GM12801 (cell line): ENCODE measurements around the gene LIM2.

Experiments used
- TF ChIP-seq, protein P1 (sequence below): IDR thresholded peaks from one replicate; pipeline ENCODE4 v1.5.1; 2011; ENCODE audit warnings: control low read depth; ENCODE audit not compliant: insufficient read length; ENCODE audit errors: extremely low read depth

The LIM2 gene

DNA sequence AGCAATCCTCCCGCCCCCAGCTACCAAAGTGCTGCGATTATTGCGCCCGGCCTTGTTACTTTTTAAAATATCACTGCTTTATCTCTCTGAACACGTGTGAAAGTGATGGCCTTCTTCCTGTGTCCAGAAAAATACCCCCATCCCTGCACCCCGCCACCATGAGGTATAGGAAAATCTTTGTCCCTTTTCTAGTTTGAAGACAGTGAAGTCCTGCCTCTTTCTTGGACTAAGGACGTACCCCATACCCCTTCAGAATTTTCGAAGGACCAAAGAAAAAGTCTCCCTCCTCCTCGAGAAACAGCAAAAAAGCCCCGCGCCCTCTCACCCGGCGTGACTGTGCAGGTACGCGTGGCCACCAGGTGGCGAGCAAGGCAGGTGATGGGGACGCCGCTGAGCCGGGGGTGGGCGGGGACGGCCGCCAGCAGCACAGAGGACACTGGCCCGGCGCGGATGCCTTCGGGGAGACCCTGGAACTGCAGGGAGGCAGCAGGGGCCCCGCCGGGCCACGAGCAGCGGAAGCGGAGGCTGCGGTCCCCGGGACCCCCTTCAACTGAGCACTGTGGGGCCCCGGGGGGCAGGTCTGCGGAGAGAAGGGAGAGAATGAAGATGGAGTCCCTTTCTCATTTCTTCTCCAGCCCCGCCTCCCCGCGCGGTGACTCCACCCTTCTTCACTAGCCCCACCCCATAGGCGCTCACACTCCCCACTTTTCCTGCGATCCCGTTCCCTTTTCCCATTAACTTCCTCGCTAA is 49.0 kb downstream of the LIM2 start:
- TF ChIP-seq, protein P1, sequence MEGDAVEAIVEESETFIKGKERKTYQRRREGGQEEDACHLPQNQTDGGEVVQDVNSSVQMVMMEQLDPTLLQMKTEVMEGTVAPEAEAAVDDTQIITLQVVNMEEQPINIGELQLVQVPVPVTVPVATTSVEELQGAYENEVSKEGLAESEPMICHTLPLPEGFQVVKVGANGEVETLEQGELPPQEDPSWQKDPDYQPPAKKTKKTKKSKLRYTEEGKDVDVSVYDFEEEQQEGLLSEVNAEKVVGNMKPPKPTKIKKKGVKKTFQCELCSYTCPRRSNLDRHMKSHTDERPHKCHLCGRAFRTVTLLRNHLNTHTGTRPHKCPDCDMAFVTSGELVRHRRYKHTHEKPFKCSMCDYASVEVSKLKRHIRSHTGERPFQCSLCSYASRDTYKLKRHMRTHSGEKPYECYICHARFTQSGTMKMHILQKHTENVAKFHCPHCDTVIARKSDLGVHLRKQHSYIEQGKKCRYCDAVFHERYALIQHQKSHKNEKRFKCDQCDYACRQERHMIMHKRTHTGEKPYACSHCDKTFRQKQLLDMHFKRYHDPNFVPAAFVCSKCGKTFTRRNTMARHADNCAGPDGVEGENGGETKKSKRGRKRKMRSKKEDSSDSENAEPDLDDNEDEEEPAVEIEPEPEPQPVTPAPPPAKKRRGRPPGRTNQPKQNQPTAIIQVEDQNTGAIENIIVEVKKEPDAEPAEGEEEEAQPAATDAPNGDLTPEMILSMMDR: no peak

DNA sequence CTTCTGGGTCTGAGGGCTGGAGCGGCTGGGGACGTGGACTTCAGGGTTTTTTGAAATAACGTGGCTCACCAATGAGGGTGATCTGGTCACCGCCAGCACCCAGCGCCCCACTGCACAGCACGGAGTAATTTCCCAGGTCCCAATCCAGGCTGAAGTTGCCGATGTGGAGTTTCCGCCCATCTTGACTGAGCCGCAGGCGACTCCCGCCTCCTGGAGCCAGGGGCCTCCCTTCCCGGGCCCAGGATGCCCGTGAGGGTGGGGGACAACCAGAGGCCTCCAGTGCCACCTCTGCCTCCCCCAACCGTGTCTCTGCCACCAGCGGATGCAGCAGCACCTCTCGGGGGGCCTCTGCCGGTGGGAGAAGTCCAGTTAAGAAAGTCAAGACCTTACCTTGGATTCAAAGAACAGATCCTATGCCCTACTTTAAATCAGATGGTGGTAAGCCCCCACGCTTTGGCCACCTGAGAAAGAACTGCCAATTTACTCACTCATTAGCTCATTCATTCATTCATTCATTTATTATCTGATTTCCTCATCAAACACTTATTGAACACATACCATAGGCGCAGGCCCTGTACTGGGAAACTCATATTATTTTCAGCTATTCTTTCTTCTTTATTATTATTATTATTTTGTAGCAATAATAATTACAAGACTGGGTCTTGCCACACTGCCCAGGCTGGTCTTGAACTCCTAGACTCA is 49.8 kb downstream of the LIM2 start:
- TF ChIP-seq, protein P1: no peak

DNA sequence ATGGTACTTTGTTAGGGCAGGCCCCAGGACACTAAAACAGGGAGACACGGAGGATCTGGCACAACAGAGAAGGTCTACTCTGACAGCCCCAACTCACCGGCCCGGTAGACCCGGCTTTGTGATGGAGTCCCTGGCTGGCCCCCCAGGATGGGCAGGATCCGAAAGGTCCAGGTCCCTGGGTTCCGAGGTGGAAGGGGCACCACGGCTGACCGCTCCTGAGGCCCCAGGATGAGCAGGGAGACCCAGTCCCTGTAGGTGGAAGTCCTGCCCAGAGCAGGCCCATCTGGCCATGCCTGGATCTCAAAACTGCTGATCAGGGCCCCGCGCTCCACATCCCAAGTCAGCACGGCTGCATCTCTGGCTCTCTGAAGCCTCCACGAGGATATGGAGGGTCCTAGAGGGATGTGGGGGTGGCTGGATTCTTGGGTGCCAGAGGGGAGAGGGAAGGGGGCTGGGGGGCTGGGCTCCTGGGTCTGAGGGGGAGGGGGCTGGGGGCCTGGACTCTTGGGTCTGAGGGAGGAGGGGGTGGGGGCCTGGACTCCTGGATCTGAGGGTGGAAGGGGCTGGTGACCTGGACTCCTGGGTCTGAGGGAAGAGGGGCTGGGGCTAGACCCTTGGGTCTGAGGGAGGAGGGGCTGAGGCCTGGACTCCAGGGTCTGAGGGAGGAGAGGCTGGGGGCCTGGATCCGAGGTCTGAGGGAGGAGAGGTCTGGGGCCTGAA is 50.5 kb downstream of the LIM2 start:
- TF ChIP-seq, protein P1: no peak

DNA sequence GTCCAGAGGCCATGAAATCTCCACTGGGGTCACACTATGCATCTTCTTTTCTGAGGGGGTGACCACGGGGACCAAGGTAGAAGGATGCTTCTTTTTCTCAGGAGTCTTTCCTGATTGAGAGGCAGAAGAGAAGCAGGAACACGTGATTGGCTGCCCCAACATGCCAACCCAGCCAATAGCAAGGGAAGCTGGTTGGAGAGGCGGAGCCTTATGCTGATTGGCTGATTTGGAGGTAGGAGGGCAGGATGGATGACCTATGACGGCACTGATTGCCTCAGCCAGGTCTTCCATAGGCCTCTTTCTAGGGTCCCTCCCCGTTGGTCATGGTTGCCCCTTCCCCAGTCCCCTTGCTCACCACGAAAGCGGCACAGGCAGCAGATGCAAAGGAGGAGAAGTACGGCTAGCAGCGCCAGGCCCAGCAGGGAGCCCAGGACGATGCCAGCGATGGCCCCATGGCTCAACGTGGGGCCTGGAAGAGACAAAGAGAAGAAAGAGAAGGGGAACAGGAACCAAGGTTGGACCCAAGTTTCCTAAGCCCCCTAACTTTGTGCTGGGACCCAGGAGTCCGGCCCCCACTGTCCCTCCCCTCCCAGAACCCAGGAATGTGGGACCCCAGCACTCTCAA is 53.8 kb downstream of the LIM2 start:
- TF ChIP-seq, protein P1: no peak

DNA sequence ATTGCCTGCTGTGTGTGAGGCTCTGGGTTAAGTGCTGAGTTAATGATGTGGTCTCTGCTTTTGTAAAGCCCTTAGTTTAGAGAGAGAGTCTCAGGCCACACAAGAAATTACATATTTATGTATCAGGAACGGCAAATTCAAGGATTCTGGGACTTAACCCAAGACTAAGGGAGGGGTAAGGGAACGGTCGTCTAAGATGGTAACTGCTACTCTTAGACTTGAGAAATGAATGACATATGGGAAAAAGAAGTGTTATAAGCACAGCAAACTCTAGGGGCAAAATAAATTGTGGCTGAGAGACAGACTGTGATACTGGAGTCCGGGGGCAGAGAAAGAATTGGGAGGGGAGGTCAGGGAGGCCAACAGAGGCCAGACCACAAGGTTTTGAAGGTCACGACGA is 56.1 kb downstream of the LIM2 start:
- TF ChIP-seq, protein P1: no peak

DNA sequence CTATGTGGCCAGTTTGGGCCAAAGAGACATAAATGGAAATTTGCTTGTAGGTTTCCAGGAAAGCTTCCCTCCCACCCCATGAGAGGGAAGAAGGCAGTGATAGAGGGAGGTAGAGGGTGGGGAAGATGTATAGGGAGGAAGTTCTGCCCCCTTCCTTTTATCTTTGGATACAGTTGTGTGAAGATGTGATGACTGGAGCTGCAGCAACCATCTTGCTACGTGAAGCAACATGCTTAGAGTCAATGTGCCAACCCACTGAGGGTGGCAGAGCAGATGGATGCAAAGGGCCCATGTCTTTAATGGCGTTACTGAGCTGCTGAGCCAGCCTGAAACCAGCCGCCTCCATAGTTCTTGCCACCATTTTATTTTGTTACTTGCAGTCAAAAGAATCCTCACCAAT is 56.6 kb downstream of the LIM2 start:
- TF ChIP-seq, protein P1: no peak

DNA sequence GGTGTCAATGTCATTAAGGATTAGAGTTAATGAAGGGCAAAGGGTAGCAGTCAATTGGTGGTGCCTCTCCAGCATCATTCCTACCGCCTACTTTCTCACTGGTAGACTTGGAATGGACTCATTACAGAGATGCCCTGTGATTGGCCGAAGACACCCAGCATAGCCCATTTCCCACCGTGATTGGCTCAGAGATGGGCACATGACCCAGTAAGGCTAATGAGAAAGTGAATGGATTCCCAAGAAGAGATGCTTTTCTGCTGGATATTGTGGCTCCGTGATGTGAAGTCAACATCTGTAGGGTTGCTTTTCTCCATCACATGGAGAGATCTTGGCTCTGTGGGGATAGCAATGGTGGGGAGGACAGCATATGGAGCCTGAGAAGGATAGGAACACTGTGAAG is 57.4 kb downstream of the LIM2 start:
- TF ChIP-seq, protein P1: no peak
